Lower lobe of right lung (tissue), 2 donors: ENCODE measurements around the gene CSH2. TPM values are rescaled to one million over a fixed set of nuclear protein-coding genes. Genes with fewer than 3 reads are reported as not detected.

Experiments used
- ATAC-seq, 2 donors: fragments of 200-7000 bp; cut with Tn5 transposase; one replicate each; pipeline ENCODE4 v1.9.1; 2020 to 2022; ENCODE audit warnings: mild to moderate bottlenecking in 2 of 2, moderate library complexity in 2 of 2
- DNase-seq: peaks from one replicate; pipeline ENCODE4 v3.0.0-alpha.2; 2020
- H3K27ac ChIP-seq: fragments of 200-600 bp; one replicate; pipeline ENCODE4 v1.8.0; 2022
- H3K27me3 ChIP-seq: fragments of 200-600 bp; one replicate; pipeline ENCODE4 v1.8.0; 2022; ENCODE audit warnings: low read depth
- H3K36me3 ChIP-seq: fragments of 200-600 bp; one replicate; pipeline ENCODE4 v1.8.0; 2022; ENCODE audit warnings: mild to moderate bottlenecking
- H3K4me1 ChIP-seq: fragments of 200-600 bp; one replicate; pipeline ENCODE4 v1.8.0; 2022
- H3K4me3 ChIP-seq: fragments of 200-600 bp; one replicate; pipeline ENCODE4 v1.8.0; 2022; ENCODE audit warnings: mild to moderate bottlenecking
- H3K9me3 ChIP-seq: fragments of 200-600 bp; one replicate; pipeline ENCODE4 v1.8.0; 2022
- intact Hi-C: fragments of 100-400 bp; cut with DNase I; formaldehyde crosslinking; loops from one replicate; pipeline ENCODE4 v1.11.0; 2022
- total RNA-seq: library from RNA; stranded (reverse); fragmentation: NEBNext Ultra II Directional; extraction: Animal tissue kit (Norgen Biotek cat#: 25700); gene quantifications from one replicate; pipeline ENCODE4 v1.2.1, GENCODE V29; 2021
- TF ChIP-seq, protein P1 (sequence below): fragments of 200-600 bp; IDR thresholded peaks from one replicate; pipeline ENCODE4 v1.8.0; 2022; ENCODE audit warnings: antibody characterized with exemption, mild to moderate bottlenecking
- donor health status: DM: no; HTN: yes; CAD: no; lungs with severe emphysema.

Gene CSH2
- total RNA-seq, 1 donor from 2014 or later: not detected

DNA sequence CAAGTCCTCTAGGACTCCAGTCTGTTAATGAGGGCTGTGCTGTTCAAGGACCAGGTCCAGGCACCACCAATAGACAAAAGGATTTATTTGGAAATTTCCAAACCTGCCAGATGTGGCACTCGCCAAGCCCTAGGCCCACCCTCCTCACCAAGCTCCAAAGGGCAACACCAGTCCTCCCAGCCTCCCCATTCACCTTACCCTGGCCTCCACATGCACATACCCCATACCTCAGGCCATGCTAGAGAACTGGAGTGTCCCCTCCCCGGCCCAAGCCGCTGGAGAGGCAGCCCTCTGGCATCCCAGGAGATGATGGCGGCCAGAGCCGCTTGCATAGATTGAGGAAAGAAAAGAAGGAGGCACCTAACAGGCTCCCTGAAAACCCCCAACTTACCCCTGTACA is 41.5 kb downstream of the CSH2 start:
- no peak overlapping the region for H3K27ac ChIP-seq
- H3K9me3 ChIP-seq: no peaks in the 10 kb centered on the region
- H3K27me3 ChIP-seq: no peaks in the 10 kb centered on the region
- H3K36me3 ChIP-seq: peaks cover 81% of the 10 kb centered on the region
- H3K4me1 ChIP-seq: peaks cover 27% of the 10 kb centered on the region
- intact Hi-C loops: no loop called here
- no peak overlapping the region for H3K4me3 ChIP-seq
- TF ChIP-seq, protein P1, sequence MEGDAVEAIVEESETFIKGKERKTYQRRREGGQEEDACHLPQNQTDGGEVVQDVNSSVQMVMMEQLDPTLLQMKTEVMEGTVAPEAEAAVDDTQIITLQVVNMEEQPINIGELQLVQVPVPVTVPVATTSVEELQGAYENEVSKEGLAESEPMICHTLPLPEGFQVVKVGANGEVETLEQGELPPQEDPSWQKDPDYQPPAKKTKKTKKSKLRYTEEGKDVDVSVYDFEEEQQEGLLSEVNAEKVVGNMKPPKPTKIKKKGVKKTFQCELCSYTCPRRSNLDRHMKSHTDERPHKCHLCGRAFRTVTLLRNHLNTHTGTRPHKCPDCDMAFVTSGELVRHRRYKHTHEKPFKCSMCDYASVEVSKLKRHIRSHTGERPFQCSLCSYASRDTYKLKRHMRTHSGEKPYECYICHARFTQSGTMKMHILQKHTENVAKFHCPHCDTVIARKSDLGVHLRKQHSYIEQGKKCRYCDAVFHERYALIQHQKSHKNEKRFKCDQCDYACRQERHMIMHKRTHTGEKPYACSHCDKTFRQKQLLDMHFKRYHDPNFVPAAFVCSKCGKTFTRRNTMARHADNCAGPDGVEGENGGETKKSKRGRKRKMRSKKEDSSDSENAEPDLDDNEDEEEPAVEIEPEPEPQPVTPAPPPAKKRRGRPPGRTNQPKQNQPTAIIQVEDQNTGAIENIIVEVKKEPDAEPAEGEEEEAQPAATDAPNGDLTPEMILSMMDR: no peak
- DNase-seq: no peak
- ATAC-seq: no peak

DNA sequence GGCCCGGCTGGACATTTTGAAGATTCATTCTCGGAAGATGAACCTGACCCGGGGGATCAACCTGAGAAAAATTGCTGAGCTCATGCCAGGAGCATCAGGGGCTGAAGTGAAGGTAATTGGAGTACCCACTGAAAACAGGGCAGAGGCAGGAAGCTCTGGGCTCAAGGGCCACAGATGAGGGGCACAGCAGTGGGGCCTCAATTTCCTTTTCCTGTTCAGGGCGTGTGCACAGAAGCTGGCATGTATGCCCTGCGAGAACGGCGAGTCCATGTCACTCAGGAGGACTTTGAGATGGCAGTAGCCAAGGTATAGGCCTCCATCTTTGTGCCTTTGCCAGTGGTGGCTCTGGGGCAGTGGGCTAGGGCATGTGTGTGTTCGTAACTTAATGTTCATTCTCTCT is 42.0 kb downstream of the CSH2 start:
- H3K9me3 ChIP-seq: no peaks in the 10 kb centered on the region
- intact Hi-C loops: no loop called here
- ATAC-seq (no peak), DNase-seq (no peak)
- peaks cover 76% of the 10 kb centered on the region for H3K36me3 ChIP-seq
- H3K4me1 ChIP-seq: peaks cover 27% of the 10 kb centered on the region
- no peak overlapping the region for H3K4me3 ChIP-seq
- H3K27me3 ChIP-seq: no peaks in the 10 kb centered on the region
- TF ChIP-seq, protein P1: no peak
- no peak overlapping the region for H3K27ac ChIP-seq

DNA sequence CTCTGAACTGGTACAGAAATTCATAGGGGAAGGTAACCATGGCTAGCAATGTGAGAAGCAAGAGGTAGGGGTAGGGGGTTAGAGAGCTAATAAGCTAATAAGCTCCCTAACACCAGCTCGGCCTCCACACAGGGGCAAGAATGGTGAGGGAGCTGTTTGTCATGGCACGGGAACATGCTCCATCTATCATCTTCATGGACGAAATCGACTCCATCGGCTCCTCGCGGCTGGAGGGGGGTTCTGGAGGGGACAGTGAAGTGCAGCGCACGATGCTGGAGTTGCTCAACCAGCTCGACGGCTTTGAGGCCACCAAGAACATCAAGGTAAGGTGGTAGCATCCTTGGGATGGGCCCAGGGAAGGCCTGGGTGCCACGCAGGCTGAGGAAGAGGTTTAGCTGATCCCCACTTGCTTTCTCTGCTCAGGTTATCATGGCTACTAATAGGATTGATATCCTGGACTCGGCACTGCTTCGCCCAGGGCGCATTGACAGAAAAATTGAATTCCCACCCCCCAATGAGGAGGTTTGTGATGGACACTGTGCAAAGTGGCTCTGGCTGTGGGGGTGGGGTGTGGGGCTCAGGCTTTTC is 42.5 kb downstream of the CSH2 start:
- peaks cover 71% of the 10 kb centered on the region for H3K36me3 ChIP-seq
- intact Hi-C loops: no loop called here
- DNase-seq (no peak), ATAC-seq (no peak)
- H3K4me3 ChIP-seq: no peak overlapping the region
- TF ChIP-seq, protein P1: no peak
- H3K9me3 ChIP-seq: no peaks in the 10 kb centered on the region
- peaks cover 32% of the 10 kb centered on the region for H3K4me1 ChIP-seq
- H3K27me3 ChIP-seq: no peaks in the 10 kb centered on the region
- no peak overlapping the region for H3K27ac ChIP-seq

DNA sequence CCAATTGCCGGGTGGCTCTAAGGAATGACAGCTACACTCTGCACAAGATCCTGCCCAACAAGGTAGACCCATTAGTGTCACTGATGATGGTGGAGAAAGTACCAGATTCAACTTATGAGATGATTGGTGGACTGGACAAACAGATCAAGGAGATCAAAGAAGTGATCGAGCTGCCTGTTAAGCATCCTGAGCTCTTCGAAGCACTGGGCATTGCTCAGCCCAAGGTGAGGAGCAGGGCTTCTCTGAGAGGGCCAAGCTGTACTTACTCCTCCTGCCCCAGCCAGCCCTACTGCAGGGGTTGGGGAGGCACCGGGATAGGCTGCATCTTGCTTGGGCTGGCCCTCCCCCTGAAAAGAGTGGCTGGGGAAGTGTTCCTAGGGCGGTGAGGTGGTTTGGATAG is 43.2 kb downstream of the CSH2 start:
- H3K9me3 ChIP-seq: no peaks in the 10 kb centered on the region
- intact Hi-C loops: no loop called here
- TF ChIP-seq, protein P1: no peak
- H3K4me3 ChIP-seq: no peak overlapping the region
- peaks cover 71% of the 10 kb centered on the region for H3K36me3 ChIP-seq
- no peaks in the 10 kb centered on the region for H3K27me3 ChIP-seq
- no peak for DNase-seq
- no peak overlapping the region for H3K27ac ChIP-seq
- H3K4me1 ChIP-seq: peaks cover 38% of the 10 kb centered on the region
- no peak for ATAC-seq

DNA sequence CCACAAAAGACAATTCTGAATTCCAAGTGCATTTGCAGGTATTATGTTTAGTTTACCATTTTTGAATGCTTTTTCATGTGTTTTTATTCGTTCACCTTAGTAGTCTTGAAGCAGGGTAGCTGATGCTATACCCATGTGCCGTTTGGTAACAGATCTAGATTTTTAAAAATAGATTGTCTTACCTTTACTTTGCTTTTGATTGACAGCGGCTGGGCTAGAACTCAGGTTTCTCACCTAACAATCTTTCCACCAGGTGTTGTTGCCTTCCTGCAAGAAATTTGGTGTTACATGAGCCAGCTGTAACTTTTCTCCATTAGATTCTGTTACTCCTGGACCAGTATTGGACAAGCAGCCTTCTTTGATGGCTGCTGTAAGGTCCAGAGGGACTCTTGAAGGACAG is 44.5 kb downstream of the CSH2 start:
- Histone ChIP-seq H3K4me1 (peaks cover 32% of the 10 kb centered on the region), H3K4me3 (no peak overlapping the region), H3K36me3 (peaks cover 71% of the 10 kb centered on the region), H3K27me3 (no peaks in the 10 kb centered on the region), H3K27ac (no peak overlapping the region), H3K9me3 (no peaks in the 10 kb centered on the region)
- intact Hi-C loops: no loop called here
- TF ChIP-seq, protein P1: no peak
- DNase-seq (no peak), ATAC-seq (no peak)
